OCI-LY1 (cell line): ENCODE measurements around the gene PSME1.
A peak's percentile ranks its signal among the peaks of the same experiment; 100 is the strongest.

Experiments used
- H2AFZ ChIP-seq: fragments of 200-600 bp; sonication (generic), shearing (Covaris generic); 2 replicates; pipeline ENCODE4 v1.6.0; 2014; ENCODE audit warnings: antibody characterized with exemption, mild to moderate bottlenecking, low read length
- H3F3A ChIP-seq: fragments of 200-600 bp; sonication (generic), shearing (Covaris generic); 2 replicates; pipeline ENCODE4 v1.6.0; 2014; ENCODE audit warnings: mild to moderate bottlenecking, antibody characterized with exemption, low read length, moderate library complexity; ENCODE audit not compliant: insufficient read depth
- H3K27ac ChIP-seq: fragments of 200-600 bp; sonication (generic); 2 replicates; pipeline ENCODE4 v1.5.1; 2014; ENCODE audit warnings: low read length, mixed run types, mild to moderate bottlenecking, low read depth; ENCODE audit not compliant: poor library complexity, severe bottlenecking
- H3K27me3 ChIP-seq: fragments of 200-600 bp; sonication (generic); 2 replicates; pipeline ENCODE4 v1.6.0; 2014; ENCODE audit warnings: antibody characterized with exemption, mild to moderate bottlenecking, low read length, moderate library complexity; ENCODE audit not compliant: insufficient read depth
- H3K36me3 ChIP-seq: fragments of 200-600 bp; sonication (generic); 2 replicates; pipeline ENCODE4 v1.6.1; 2014; ENCODE audit warnings: mild to moderate bottlenecking, antibody characterized with exemption, low read length, moderate library complexity, mixed read lengths; ENCODE audit not compliant: insufficient read depth
- H3K4me1 ChIP-seq: fragments of 200-600 bp; sonication (generic); 2 replicates; pipeline ENCODE4 v1.5.1; 2014; ENCODE audit warnings: mild to moderate bottlenecking, low read length, moderate library complexity; ENCODE audit not compliant: insufficient read depth, severe bottlenecking
- H3K4me2 ChIP-seq: fragments of 200-600 bp; sonication (generic), shearing (Covaris generic); 2 replicates; pipeline ENCODE4 v1.6.1; 2014; ENCODE audit warnings: low read length
- H3K4me3 ChIP-seq: fragments of 200-600 bp; sonication (generic); 2 replicates; pipeline ENCODE4 v1.5.1; 2014; ENCODE audit warnings: low read length, low read depth, mild to moderate bottlenecking, mixed read lengths; ENCODE audit not compliant: poor library complexity, severe bottlenecking
- H3K79me2 ChIP-seq: fragments of 200-600 bp; shearing (Covaris generic); 2 replicates; pipeline ENCODE4 v1.6.1; 2016; ENCODE audit warnings: mixed run types, low read length, mixed read lengths; ENCODE audit not compliant: insufficient read depth
- H3K9ac ChIP-seq: fragments of 200-600 bp; sonication (generic), shearing (Covaris generic); 2 replicates; pipeline ENCODE4 v1.6.1; 2014; ENCODE audit warnings: mild to moderate bottlenecking, low read length, mixed read lengths
- H3K9me2 ChIP-seq: fragments of 200-600 bp; sonication (generic), shearing (Covaris generic); 2 replicates; pipeline ENCODE4 v1.6.1; 2014; ENCODE audit warnings: low read depth, mild to moderate bottlenecking, low read length, mixed read lengths
- H3K9me3 ChIP-seq: fragments of 200-600 bp; shearing (Covaris generic); 2 replicates; pipeline ENCODE4 v1.6.1; 2014; ENCODE audit warnings: low read length, mixed read lengths
- H4K20me1 ChIP-seq: fragments of 200-600 bp; sonication (generic), shearing (Covaris generic); 2 replicates; pipeline ENCODE4 v1.6.0; 2016; ENCODE audit warnings: mild to moderate bottlenecking, low read length; ENCODE audit not compliant: insufficient read depth
- EZH2 ChIP-seq: fragments of 200-600 bp; sonication (generic), shearing (Covaris generic); IDR thresholded peaks from 2 replicates; pipeline ENCODE4 v1.8.0; 2017; ENCODE audit warnings: borderline replicate concordance, mixed run types, mild to moderate bottlenecking, antibody characterized with exemption, low read length, moderate library complexity, mixed read lengths
- TF ChIP-seq, protein P1 (sequence below): fragments of 200-600 bp; sonication (generic), shearing (Covaris generic); IDR thresholded peaks from 2 replicates; pipeline ENCODE4 v1.5.1; 2017; ENCODE audit warnings: mild to moderate bottlenecking, antibody characterized with exemption, low read length, moderate library complexity, mixed read lengths

Gene PSME1

DNA sequence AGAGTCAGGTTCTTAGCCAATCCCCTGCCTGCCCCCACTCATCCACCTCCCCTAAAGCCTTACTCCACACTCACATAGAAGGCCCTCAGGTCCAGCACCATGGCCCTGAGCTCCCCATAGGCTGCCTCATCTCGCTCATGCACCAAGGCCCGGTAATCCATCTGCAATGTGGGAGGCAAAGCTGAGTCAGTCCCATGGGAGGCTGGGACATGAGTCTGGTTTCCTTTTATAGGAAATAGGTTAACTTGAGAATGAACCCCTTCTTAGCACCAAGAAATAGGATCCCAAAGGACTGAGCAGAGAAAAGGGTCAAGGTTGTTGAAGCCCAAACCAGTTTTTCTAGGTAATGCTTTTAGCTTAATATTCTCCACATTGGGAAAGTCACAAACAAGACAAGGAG is 7.5 kb downstream of the PSME1 start:
- no peaks in the 10 kb centered on the region for H4K20me1 ChIP-seq
- peaks cover 43% of the 10 kb centered on the region for H3K36me3 ChIP-seq
- H3F3A ChIP-seq = no peaks in the 10 kb centered on the region
- H3K9ac ChIP-seq = no peak overlapping the region
- no peak overlapping the region for H2AFZ ChIP-seq
- H3K4me1 ChIP-seq = peaks cover 37% of the 10 kb centered on the region
- no peak overlapping the region for H3K4me2 ChIP-seq
- no peaks in the 10 kb centered on the region for H3K9me2 ChIP-seq
- H3K4me3 ChIP-seq = no peak overlapping the region
- H3K27me3 ChIP-seq = no peaks in the 10 kb centered on the region
- TF ChIP-seq EZH2 = no peak
- TF ChIP-seq, protein P1, sequence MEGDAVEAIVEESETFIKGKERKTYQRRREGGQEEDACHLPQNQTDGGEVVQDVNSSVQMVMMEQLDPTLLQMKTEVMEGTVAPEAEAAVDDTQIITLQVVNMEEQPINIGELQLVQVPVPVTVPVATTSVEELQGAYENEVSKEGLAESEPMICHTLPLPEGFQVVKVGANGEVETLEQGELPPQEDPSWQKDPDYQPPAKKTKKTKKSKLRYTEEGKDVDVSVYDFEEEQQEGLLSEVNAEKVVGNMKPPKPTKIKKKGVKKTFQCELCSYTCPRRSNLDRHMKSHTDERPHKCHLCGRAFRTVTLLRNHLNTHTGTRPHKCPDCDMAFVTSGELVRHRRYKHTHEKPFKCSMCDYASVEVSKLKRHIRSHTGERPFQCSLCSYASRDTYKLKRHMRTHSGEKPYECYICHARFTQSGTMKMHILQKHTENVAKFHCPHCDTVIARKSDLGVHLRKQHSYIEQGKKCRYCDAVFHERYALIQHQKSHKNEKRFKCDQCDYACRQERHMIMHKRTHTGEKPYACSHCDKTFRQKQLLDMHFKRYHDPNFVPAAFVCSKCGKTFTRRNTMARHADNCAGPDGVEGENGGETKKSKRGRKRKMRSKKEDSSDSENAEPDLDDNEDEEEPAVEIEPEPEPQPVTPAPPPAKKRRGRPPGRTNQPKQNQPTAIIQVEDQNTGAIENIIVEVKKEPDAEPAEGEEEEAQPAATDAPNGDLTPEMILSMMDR = no peak
- H3K27ac ChIP-seq = no peak overlapping the region
- no peaks in the 10 kb centered on the region for H3K9me3 ChIP-seq
- peaks cover 19% of the 10 kb centered on the region for H3K79me2 ChIP-seq

DNA sequence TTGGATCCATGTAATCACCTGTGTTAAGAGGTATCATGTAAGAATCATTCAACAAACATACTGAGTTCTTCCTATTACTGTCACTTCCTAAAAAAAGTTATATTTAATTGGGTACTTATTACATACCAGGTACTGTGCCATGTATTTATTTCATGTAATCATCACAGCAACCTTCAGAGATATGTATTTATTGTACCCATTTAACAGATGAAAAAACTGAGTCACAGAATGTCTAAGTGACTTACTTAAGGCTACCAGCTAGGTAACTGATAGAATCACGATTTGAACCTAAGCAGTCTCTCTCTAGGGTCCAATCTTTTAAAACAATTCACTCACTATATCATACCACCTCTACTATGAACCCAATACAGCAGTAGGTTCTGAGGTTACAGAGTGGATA is 8.5 kb downstream of the PSME1 start:
- Histone ChIP-seq H3K36me3 (peaks cover 38% of the 10 kb centered on the region), H3K27ac (no peak overlapping the region), H3K4me2 (no peak overlapping the region), H4K20me1 (no peaks in the 10 kb centered on the region), H3K27me3 (no peaks in the 10 kb centered on the region), H3F3A (no peaks in the 10 kb centered on the region), H3K4me3 (no peak overlapping the region), H3K79me2 (peaks cover 19% of the 10 kb centered on the region), H2AFZ (no peak overlapping the region), H3K9ac (no peak overlapping the region), H3K4me1 (peaks cover 33% of the 10 kb centered on the region), H3K9me2 (no peaks in the 10 kb centered on the region), H3K9me3 (no peaks in the 10 kb centered on the region)
- TF ChIP-seq, protein P1 = no peak
- TF ChIP-seq EZH2 = no peak

GRCh38 chr14:24145219-24145618 is 9.2 kb downstream of the PSME1 start:
- Histone ChIP-seq H3K27me3 (no peaks in the 10 kb centered on the region), H3K4me2 (peak overlapping the region; percentile 98), H3K79me2 (peaks cover 13% of the 10 kb centered on the region), H3K27ac (no peak overlapping the region), H3F3A (no peaks in the 10 kb centered on the region), H3K4me3 (peak overlapping the region; percentile 97), H3K4me1 (peaks cover 28% of the 10 kb centered on the region), H4K20me1 (no peaks in the 10 kb centered on the region), H3K36me3 (peaks cover 42% of the 10 kb centered on the region), H2AFZ (no peak overlapping the region), H3K9me2 (no peaks in the 10 kb centered on the region), H3K9ac (peak overlapping the region; percentile 99; the same call in 1 of the 2 replicates), H3K9me3 (no peaks in the 10 kb centered on the region)
- TF ChIP-seq, protein P1 = no peak
- TF ChIP-seq EZH2 = no peak
